SK-MEL-5 (cell line): ENCODE measurements around the gene NAALADL2. TPM values are rescaled to one million over a fixed set of nuclear protein-coding genes. Genes with fewer than 3 reads are reported as not detected.

Experiments used
- DNase-seq: peaks from one replicate; pipeline ENCODE4 v3.0.0-alpha.2; 2016; ENCODE audit warnings: low read depth, low spot score
- in situ Hi-C: cut with HindIII; loops from 2 replicates; pipeline ENCODE4 v1.10.0; 2016; ENCODE audit warnings: low sequenced_read_pairs, high pct_unique_total_duplicates, low pct_unique_long_range_greater_than_20kb
- total RNA-seq: library from RNA; depleted of rRNA; stranded (reverse); fragments of >200 nt; shearing (Covaris generic); gene quantifications from 2 replicates; pipeline ENCODE4 v1.2.3, GENCODE V29; 2014

NAALADL2 gene
- total RNA-seq, 1 experiment from 2014 or later, result 2.9 TPM

- in situ Hi-C loops, result no loop called here
Observed at GRCh38 chr3:174951498-174952005, 92.4 kb downstream of the NAALADL2 start.

GRCh38 chr3:174953068-174953467, 93.9 kb downstream of the NAALADL2 start:
- no peak for DNase-seq
- in situ Hi-C loops, result no loop called here

More at GRCh38 chr3:174951498-174952005, 92.4 kb downstream of the NAALADL2 start:
- DNase-seq, result no peak

GRCh38 chr3:174955513-174956016, 96.4 kb downstream of the NAALADL2 start:
- in situ Hi-C loops, result no loop called here
- DNase-seq, result no peak

DNA sequence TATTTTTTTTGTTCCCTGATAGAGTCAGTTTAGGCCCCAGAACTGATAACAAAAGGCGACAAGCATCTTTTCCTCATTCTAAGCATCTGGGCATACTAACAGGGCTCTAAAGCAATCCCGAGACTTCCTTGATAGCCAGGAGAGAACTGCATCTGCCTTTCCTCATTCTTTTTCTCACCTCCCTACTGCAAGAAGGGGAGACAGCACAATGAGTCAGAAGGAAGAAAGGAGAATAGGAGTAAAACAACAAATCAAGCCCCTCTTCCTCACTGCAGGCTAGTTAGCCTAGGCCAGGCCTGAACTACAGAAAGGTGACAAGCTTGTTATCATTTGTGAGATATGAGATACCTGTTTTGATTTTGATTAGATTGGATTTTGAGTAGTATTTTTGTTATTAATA, 97.9 kb downstream of the NAALADL2 start:
- in situ Hi-C loops, result no loop called here
- DNase-seq, result no peak

DNA sequence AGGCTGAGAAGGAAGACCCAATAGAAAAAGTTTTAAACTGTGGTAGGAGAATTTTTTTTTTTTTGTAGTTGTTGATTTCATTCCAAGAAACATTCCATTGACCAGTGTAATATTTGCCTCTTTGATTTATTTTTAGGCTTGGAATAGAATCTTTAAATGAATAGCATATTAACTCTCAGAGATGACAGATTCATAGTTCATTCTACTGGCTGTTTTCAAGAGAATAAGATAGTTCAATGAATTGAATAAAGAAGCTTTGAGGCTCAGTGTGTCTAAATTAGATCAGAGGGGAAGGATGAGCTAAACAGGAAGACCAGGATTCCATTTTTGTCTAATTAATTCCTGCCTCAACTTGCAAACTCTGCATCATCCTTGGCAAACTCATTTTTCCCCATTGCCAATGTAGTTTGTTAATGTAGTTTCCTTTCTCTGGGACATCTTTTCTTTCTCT, 98.4 kb downstream of the NAALADL2 start:
- in situ Hi-C loops, result no loop called here
- no peak for DNase-seq

DNA sequence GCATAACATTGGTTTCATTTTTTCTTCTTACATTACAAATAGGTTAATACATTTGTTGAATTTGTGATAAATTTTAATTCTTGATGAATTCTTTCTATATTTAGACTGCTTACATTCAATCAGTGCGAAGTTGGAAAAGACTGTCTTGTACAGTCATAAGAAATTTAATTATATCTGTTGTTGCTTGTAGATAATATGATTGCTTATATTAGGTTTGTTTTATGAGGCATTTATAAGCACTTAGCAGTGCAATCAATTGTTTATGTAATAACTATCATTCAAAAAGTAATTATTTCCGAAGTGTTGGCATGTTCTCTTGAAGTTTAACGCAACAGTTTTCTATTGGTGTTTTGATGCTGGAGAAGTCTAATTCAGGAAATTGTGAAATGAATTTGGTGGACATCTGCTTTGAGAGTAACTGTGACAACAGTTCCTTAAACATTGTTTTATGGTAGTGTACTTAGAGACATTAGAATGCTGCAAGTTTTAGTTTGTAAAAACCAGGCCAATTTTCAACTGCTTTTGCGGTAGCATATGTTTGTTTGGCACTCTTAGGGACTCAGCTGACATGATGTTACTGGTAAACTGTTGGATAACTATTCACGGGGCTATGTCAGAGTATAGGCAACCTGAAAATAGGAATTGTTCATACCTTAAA, 99.7 kb downstream of the NAALADL2 start:
- DNase-seq, result no peak
- in situ Hi-C loops, result no loop called here

GRCh38 chr3:174959556-174960065, 100.5 kb downstream of the NAALADL2 start:
- in situ Hi-C loops, result no loop called here
- DNase-seq, result no peak

DNA sequence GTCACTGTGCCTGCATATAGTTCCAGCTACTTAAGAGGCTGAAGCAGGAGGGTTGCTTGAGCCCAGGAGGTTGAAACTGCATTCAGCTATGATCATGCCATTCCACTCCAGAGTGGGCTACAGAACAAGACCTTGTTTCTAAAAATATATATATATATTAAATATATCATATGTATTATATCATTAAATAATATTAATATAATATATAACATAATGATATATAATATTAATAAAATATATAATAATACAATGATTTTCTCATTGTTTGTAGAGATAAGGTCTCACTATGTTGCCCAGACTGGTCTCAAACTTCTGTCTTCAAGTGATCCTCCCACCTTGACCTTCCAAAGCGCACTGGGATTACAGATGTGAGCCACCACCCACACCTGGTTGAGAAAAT, 101.8 kb downstream of the NAALADL2 start:
- no peak for DNase-seq
- in situ Hi-C loops, result no loop called here

GRCh38 chr3:174973465-174973864, 114.3 kb downstream of the NAALADL2 start:
- DNase-seq, result no peak
- in situ Hi-C loops, result no loop called here

DNA sequence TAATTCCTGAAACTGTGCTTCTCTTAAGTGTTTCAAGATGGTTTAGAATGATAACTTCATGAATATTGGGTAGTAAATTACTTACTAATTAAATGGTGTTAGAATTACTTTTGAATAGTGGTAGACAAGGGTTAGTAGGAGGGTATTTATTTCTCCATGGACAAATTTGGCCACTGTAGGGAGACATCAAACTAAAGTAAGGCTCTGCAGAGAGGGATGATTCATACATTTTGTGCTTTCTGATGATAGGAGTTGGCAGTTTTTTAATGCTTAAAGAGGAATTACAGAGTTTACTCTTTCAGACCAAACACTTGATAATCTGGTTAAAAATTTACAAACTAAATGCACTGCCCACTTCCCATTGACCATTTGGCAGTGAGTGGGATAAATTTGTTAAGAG, 127.6 kb downstream of the NAALADL2 start:
- in situ Hi-C loops, result no loop called here

DNA sequence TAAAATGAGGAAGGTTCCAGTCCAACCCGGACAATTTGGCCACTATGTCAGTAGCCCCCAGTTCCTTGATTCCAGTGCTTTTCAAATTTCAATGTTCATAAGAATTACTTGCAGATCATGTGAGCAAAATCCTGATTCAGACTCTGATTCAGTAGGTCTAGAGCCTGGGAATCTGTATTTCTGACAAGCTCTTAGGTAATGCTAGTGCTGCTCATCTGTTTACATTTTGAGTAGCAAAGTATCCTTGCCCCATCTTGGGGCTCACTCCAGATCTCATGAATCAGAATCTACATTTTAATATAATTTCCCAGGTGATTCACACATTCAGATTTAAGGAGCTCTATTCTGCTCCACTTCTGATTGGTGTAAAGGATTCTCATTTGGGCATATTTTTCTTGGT, 142.0 kb downstream of the NAALADL2 start:
- no peak for DNase-seq
- in situ Hi-C loops, result no loop called here

More for the DNA sequence above, 127.6 kb downstream of the NAALADL2 start:
- DNase-seq, result no peak

GRCh38 chr3:175002732-175003143, 143.6 kb downstream of the NAALADL2 start:
- DNase-seq, result no peak
- in situ Hi-C loops, result no loop called here

DNA sequence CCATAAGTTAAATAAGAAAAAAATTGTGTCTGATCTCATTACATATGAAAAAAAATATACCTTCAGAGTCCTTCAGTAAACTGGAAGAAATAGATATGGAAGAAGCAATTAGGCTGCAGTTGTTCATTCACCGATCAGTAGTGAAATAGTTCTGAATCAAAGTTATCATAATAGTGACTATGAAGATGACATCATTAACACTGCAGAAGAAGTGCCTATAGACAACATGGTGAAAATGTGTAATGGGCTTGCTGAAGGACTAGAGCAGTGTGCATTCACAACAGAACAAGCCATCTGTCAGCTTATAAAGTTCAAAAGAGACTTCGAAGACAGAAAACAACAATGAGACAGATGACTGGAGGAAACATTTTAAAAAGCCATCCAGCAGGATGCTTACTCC, 144.5 kb downstream of the NAALADL2 start:
- no peak for DNase-seq
- in situ Hi-C loops, result no loop called here

DNA sequence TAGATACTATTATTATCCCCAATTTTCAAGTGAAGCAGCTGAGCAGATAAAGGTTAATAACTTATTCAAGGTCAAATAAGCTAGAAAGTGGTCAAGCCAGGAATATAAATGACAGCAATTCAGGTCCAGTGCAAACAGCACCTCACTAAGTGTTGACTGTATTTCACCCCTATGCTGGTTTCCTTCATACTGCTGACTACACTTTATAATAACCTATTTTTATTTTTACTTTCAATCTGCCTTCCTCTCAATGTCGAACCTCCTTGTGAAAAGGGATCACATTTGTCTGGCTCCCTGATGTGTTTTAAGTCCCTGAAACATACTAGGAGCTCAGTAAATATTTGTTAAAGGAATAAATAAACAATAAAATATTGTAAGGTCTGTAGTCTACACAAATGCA, 146.1 kb downstream of the NAALADL2 start:
- in situ Hi-C loops, result no loop called here

DNA sequence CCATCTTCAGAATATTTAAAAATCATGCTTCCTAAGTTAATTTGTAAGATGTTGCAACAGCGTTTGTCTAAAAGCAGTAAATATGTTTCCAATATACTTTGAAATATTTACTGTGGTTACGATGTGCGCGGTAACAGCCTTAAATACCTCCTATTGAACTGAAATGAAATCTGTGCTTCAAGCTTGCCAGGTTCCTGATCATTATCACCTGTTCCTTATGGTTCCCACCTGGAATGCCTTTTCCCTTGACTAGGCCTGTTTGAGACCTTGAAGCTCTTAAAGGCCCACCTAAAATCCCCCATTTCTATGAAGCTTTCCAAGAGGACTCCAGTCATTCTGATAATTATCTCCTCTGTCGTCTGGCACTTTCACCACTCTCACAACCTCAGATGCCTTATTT, 146.7 kb downstream of the NAALADL2 start:
- DNase-seq, result no peak
- in situ Hi-C loops, result no loop called here

More for the DNA sequence above, 146.1 kb downstream of the NAALADL2 start:
- no peak for DNase-seq

GRCh38 chr3:175007306-175007705, 148.2 kb downstream of the NAALADL2 start:
- in situ Hi-C loops, result no loop called here
- DNase-seq, result no peak

GRCh38 chr3:175009295-175009694, 150.2 kb downstream of the NAALADL2 start:
- in situ Hi-C loops, result no loop called here
- no peak for DNase-seq

GRCh38 chr3:175015056-175015635, 156.0 kb downstream of the NAALADL2 start:
- in situ Hi-C loops, result no loop called here
- no peak for DNase-seq
